GM23338 (cell line): ENCODE data around the gene ZBTB5.

ENCODE experiments used
- CREB1 ChIP-seq: fragments of 250-450 bp; sonication (Bioruptor Pico); IDR thresholded peaks from 2 replicates; pipeline ENCODE4 v1.5.0; 2020; ENCODE audit warnings: low read depth, mild to moderate bottlenecking, moderate library complexity
- CTCF ChIP-seq, 2 experiments: fragments of 200-600 bp in 1 of 2; sonication (generic) in 1 of 2; conservative IDR thresholded peaks; 2 replicates each; pipeline versions ENCODE4 v1.5.1 to v1.6.1; 2016 to 2017; ENCODE audit warnings: antibody characterized with exemption in 2 of 2, low read depth in 2 of 2, mild to moderate bottlenecking in 2 of 2, moderate library complexity in 1 of 2
- EZH2 ChIP-seq: fragments of 200-600 bp; sonication (generic); IDR thresholded peaks from one replicate; pipeline ENCODE4 v1.8.0; 2017; ENCODE audit warnings: antibody characterized with exemption, mild to moderate bottlenecking, low read depth; ENCODE audit not compliant: unreplicated experiment
- EZH2phosphoT487 ChIP-seq: fragments of 200-600 bp; sonication (generic); IDR thresholded peaks from one replicate; pipeline ENCODE4 v1.8.1; 2018; ENCODE audit warnings: antibody characterized with exemption; ENCODE audit not compliant: unreplicated experiment
- JUNB ChIP-seq: IDR thresholded peaks from one replicate; pipeline ENCODE4 v1.6.1; 2016; ENCODE audit warnings: antibody characterized with exemption; ENCODE audit not compliant: unreplicated experiment
- NANOG ChIP-seq: IDR thresholded peaks from 2 replicates; pipeline ENCODE4 v1.6.1; 2016; ENCODE audit warnings: antibody characterized with exemption, borderline replicate concordance
- POLR2AphosphoS5 ChIP-seq: IDR thresholded peaks from 2 replicates; pipeline ENCODE4 v1.6.1; 2016; ENCODE audit warnings: antibody characterized with exemption, low read depth
- REST ChIP-seq: IDR thresholded peaks from one replicate; pipeline ENCODE4 v1.6.1; 2018; ENCODE audit warnings: antibody characterized with exemption; ENCODE audit not compliant: unreplicated experiment
- ZNF114 ChIP-seq: fragments of 250-450 bp; sonication (Bioruptor Pico); IDR thresholded peaks from 2 replicates; pipeline ENCODE4 v1.5.0; 2020; ENCODE audit warnings: mild to moderate bottlenecking, moderate library complexity
- ZNF331 ChIP-seq: fragments of 250-450 bp; sonication (Bioruptor Pico); IDR thresholded peaks from 2 replicates; pipeline ENCODE4 v1.5.0; 2020; ENCODE audit warnings: low read depth, mild to moderate bottlenecking, moderate library complexity

DNA sequence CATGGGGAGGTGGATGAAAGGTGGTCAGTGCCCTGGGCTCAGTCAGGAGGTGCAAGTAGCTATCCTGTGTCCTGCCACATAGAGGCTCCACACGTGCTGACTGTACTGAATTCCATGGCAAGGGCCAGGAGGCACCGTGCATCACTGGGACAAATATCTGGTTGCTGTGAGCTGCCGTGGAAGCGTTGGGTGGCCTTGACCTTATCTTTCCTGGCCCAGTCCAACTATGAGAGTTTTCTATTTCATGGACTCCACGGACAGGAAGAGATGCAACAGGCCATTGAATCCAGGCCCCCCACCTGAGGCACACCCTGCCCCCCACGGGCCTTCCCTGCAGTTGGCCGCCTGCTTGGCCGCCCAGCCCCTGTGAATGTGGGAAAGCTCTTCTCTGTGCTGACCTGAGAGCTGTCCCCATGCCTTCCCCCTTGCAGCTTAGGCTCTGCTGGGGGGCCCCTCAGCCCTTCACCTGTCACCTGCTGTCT lies 41.0 kb downstream of the ZBTB5 start:
- no peak for TF ChIP-seq JUNB
- TF ChIP-seq ZNF114 (CRISPR knock-in tag) = no peak
- no peak for TF ChIP-seq CTCF (conservative IDR thresholded peaks at IDR 0.05; ENCODE audit: low read depth in 2 of 2)
- no peak for TF ChIP-seq REST
- no peak for TF ChIP-seq EZH2
- TF ChIP-seq CREB1 (CRISPR knock-in tag) = no peak
- no peak for TF ChIP-seq POLR2AphosphoS5
- no peak for TF ChIP-seq EZH2phosphoT487
- TF ChIP-seq NANOG = no peak
- no peak for TF ChIP-seq ZNF331 (CRISPR knock-in tag)
